ENCODE results near the gene ENKD1.

ENKD1 gene

DNA sequence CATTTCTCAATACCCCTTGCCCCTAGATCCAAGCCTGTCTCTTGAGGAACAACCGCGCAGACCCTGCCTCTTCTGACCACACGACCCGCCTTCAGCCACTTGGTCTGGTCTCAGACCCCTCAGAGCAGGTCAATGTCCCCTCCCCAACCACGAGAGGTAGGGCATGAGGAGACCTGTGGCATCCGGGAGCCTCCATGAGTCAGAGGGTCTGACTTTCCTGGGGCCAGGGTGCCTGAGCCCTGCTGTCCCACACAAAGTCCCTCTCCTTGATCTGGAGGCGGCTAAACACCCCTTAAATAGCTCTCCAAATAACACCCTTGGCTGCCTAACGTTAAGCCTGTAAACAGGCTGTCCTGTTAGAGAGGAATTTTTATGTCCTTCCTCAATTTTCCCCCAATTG, 16.5 kb downstream of the ENKD1 start:
- no peak for DNase-seq (ENCODE audit: low spot score)

DNA sequence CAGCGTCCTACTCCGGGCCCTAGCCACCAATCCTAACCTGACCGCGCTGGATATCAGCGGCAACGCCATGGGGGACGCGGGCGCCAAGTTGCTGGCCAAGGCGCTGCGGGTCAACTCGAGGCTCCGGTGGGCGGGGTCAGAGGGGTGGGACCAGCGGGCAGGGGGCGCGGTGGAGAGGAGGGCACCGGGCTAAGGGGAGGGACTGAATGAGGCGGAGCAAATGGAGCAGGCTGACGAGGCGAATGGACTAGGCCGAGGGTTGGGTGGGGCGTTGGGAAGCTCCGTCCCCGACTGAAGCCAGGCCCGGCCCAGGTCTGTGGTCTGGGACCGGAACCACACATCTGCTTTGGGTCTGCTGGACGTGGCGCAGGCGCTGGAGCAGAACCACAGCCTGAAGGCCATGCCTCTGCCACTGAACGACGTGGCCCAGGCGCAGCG, 17.0 kb downstream of the ENKD1 start:
- no peak for DNase-seq (ENCODE audit: low spot score)

DNA sequence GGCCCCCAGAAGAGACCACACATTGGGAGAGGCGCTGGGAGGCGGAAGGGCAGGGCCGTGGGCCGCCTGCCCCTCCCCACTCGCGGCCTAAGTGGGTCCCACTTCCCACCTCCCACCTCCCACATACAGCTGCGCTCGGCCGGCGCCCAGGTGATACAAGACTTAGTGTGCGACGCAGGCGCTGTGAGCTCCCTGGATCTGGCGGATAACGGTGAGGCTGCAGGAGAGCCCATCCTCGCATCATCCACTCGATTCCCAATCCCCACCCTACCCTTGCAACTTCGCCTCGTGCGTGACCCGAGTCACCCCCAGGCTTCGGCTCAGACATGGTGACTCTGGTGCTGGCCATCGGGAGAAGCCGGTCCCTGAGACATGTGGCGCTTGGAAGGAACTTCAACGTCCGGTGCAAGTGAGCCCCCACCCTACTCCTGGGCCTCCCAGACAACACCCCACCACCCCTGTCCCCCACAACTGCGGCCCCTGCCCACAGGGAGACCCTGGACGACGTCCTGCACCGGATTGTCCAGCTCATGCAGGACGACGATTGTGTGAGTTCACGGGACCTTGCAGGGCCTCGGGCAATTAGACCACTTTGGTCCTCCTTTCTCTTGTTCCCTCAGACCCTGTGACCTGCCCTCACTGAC, 17.7 kb downstream of the ENKD1 start:
- DNase-seq (ENCODE audit: low spot score), result no peak

DNA sequence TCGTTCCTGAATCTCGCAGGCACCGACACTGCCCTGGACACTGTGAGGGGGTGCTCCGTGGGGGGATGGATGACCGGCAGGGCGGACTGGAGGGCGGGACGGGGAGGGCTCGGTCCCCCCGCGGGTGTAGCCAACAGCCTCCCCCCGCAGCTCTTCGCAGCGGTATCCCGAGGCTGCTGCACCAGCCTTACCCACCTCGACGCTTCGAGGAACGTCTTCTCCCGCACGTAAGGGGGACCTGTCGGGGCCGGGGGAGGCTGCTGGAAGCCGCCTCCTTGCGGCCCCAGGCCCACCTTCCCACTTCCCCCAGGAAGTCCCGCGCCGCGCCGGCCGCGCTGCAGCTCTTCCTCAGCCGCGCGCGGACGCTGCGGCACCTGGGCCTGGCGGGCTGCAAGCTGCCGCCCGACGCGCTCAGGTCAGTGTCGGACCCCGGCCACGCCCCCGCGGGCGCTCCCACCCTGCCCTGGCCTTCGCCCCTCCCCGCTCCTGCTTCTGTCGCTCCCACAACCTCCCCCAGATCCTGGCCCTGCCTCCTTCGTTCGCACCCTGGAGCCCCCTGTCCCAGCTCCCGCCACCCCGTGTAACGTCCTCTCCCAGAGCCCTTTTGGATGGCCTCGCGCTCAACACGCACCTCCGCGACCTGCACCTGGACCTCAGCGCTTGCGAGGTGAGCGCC, 18.3 kb downstream of the ENKD1 start:
- no peak for DNase-seq (ENCODE audit: low spot score)

DNA sequence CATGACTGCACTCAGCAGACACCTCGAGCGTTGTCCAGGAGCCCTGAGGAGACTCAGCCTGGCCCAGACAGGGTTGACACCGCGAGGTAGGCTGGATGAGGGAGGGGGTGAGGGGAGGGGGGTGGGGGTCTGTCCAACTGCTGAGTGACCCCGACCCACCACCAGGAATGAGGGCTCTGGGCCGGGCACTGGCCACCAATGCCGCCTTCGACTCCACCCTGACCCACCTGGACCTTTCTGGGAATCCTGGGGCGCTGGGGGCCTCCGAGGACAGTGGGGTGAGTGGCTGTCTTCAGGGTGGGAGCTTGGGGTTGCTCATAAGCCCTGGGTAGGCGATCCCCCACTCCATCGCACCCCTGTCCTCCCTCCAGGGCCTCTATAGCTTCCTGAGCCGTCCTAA, 18.9 kb downstream of the ENKD1 start:
- DNase-seq (ENCODE audit: low spot score), result no peak

DNA sequence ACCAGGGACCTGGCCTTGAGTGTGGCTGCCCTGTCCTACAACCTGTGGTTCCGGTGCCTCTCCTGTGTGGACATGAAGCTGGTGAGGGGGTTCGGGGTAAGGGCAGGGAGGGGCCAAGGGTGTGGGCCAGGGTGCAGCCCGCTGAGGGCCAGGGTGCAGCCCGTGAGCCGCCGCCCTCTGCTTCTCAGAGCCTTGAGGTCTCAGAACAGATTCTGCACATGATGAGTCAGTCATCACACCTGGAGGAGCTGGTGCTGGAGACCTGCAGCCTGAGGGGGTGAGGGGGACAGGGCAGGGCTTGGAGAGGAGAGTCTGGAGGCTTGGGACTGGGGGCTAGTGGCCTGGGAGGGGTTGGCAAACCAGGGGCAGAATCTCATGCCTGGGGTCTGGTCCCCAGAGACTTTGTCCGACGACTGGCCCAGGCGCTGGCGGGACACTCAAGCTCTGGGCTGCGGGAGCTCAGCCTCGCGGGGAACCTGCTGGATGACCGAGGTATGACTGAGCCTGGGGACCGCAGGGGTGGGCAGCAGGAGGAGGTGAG, 19.4 kb downstream of the ENKD1 start:
- DNase-seq (ENCODE audit: low spot score), result peak; percentile 20

DNA sequence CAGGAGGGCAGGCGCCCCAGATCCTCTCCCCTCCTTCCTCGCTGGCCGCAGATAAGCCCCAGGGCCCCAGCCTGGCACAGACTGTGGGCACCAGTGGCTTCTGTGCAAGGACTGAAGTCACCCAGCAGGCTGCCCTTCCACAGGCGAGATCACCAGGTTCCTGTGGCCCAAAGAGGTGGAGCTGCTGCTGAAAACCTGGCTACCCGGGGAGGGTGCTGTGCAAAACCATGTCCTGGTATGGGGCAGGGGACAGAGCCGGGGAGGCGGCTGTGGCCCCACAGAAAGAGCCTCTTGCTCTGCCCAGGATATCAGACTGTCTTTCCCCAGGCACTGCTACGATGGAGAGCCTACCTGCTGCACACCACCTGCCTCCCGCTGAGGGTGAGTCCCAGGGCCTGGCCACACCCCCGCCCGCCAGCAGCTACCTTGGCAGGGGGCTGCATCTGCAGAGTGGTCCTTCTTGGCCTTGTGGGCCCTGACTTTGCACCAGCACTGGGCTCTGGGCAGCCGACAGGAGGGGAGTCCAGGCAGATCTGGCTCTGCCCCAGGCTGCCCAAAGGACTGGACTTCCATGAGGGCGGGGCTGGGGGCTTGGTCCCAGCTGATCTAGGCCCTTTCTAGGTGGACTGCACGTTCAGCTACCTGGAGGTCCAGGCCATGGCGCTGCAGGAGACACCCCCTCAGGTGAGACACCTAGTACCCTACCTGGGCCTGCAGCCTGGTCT, 21.0 kb downstream of the ENKD1 start:
- DNase-seq (ENCODE audit: low spot score), result no peak

DNA sequence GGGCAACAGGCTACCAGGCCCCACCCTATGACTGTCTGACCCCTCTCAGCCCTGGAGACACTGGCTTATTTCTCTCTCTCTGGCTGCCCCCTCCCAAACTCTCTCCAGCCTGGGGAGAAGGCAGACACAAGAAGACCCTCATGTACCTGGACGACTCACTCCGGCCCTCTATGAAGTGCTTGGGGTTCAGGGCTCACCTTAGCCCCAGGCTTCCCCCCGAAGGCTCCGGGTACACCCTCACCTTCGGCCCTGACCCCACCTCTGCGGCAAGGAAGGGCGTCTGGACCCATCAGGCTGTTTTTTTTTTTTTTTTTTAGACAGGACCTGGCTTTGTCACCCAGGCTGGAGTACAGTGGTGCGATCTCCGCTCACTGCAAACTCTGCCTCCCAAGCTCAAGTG, 22.5 kb downstream of the ENKD1 start:
- no peak for DNase-seq (ENCODE audit: low spot score)

DNA sequence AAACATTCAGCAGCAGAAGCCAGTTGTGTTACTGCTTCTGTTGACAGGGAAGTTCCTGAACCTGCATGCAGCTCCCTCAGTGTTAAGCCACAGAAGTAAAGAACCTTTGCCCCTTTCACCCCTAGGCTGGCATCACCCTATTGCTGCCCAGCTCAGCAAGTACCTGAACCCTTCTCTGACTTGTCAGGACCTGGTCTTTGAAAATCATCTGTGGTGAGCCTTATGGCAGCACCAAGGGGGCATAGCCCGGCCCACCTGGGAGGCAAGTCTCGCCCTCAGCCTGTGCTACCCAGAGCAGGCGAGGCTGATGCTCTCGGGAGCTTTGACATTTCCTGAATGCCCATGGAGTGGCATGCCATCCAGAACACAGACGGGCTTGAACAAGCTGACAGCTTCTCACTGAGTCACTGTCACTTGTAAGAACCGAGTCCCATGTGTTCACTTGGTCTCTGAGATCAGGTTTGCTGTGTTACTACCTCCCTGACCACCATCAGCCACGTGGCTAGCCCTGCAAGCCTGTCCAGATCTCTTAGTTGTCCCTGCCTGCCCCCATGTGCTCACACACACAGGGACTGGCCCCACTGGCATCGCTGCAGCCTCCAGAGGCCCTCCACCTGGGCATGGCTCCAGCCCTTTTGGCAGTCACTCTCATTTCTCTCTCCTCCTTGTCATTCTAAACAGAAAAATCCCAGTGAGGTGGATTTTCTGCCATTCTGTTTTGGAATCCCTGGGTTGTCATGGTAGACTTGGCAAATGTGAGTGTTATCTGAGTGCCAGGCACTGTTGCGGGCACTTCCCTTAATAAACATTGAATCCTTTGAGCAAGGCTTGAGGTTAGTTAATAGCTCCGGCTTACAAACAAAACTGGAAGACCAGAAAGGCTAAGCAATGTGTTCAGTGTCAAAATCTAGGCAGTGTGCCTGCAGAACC, 24.5 kb downstream of the ENKD1 start:
- DNase-seq (ENCODE audit: low spot score), result no peak

DNA sequence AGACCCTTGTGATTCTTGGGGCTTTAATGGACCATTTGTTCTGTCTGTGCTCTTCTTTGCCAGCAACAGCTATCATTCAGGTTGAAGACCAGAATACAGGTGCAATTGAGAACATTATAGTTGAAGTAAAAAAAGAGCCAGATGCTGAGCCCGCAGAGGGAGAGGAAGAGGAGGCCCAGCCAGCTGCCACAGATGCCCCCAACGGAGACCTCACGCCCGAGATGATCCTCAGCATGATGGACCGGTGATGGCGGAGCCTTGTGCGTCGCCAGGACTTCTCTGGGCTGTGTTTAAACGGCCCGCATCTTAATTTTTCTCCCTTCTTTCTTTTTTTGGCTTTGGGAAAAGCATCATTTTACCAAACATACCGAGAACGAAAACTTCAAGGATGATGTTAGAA, 28.9 kb downstream of the ENKD1 start:
- no peak for DNase-seq (ENCODE audit: low spot score)

DNA sequence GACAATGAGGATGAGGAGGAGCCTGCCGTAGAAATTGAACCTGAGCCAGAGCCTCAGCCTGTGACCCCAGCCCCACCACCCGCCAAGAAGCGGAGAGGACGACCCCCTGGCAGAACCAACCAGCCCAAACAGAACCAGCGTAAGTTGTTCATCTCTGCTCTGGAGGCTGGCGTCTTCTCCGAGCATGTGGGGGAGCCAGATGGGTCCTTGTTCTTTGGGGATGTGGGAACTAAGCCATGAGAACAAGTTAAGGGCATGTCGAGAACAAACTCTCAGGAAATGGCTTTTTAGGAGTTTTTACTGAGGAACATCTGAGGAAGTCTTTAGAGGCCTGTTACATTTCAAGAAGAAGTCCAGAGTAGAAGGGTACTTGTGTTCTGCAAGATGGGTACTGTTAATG, 29.8 kb downstream of the ENKD1 start:
- DNase-seq (ENCODE audit: low spot score), result no peak

DNA sequence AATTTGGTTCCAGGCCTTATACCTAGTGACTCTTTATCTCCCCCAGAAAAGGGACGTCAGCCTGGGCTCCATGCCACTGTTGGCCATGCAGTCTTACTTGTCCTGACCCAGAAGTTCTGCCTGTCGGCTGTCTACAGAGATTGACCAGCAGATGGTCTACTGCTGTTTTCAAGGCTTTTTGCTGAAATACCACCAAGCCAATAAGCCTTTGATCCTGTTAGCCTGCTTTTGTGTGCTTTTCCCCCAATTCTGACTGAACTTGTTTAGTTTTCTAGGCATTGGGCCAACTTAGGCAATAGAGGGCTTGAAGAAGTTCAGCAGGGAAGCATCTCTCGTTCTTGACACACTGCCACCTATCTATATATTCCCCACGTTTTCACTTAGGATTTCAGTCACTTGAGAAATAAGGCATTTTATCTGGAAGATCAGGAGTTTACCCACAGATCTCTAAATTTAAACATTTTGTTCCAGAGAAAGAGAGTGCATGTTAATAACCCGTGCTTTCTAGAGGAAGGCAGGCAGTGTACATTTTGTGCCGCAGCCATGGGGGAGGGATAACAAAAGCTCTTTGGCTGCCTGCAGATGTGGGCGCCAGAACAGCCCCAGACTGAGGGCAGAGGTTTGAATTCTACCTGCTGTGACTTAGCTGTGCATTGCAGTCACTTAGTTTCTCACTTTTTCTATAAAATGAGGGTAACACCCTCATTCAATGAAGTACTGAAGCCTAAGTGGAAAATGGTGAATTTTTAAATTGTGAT, 34.0 kb downstream of the ENKD1 start:
- no peak for DNase-seq (ENCODE audit: low spot score)

DNA sequence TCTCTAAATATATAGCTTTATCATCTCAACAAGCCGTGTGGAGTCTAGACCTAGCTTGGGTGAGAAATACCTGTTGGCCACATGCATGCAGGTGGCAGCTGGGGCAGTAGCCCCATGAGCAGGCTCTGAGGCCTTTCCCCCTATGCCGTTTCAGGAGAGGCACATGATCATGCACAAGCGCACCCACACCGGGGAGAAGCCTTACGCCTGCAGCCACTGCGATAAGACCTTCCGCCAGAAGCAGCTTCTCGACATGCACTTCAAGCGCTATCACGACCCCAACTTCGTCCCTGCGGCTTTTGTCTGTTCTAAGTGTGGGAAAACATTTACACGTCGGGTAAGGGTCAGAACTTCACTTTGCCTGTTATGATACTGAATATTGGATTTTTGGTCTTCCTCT, 38.3 kb downstream of the ENKD1 start:
- no peak for DNase-seq (ENCODE audit: low spot score)

DNA sequence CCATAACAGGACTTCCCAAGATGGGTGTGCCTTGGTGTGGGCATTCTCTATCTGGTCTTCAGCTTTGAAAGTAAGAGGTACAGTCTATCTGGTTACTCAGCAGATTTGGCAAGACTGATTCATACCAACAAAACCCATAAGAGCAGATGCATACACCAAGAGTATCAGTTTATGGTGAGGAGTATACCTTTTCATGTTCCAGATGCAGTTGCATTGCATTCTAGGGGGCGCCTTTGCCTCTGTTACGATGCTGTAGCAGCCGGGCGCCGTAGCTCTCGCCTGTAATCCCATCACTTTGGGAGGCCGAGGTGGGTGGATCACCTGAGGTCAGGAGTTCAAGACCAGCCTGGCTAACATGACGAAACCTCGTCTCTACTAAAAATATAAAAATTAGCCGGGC, 52.7 kb downstream of the ENKD1 start:
- no peak for DNase-seq (ENCODE audit: low spot score)

Measured in kidney tubule cell (primary cell).